ENCODE measurements around the gene ULK4.

The ULK4 gene

GRCh38 chr3:41819236-41819635 lies 142.7 kb downstream of the ULK4 start:
- no peak for TF ChIP-seq CTCF (IDR thresholded peaks at IDR 0.05)

GRCh38 chr3:41808618-41809017 lies 153.3 kb downstream of the ULK4 start:
- no peak for TF ChIP-seq CTCF (IDR thresholded peaks at IDR 0.05)

- no peak for TF ChIP-seq CTCF (IDR thresholded peaks at IDR 0.05)
Observed at GRCh38 chr3:41808152-41808551, 153.8 kb downstream of the ULK4 start.

GRCh38 chr3:41794748-41795589 lies 166.9 kb downstream of the ULK4 start:
- no peak for TF ChIP-seq CTCF (IDR thresholded peaks at IDR 0.05)

GRCh38 chr3:41792806-41793205 lies 169.1 kb downstream of the ULK4 start:
- no peak for TF ChIP-seq CTCF (IDR thresholded peaks at IDR 0.05)

- no peak for TF ChIP-seq CTCF (IDR thresholded peaks at IDR 0.05)
Observed at GRCh38 chr3:41769106-41769505, 192.8 kb downstream of the ULK4 start.

GRCh38 chr3:41768363-41768762 lies 193.5 kb downstream of the ULK4 start:
- TF ChIP-seq CTCF (IDR thresholded peaks at IDR 0.05): no peak
